H9 (cell line): Measurements from ENCODE around the gene TXNDC11. TPM values are rescaled to one million over a fixed set of nuclear protein-coding genes. Genes with fewer than 3 reads are reported as not detected.

Experiments
- DNase-seq: peaks from one replicate; pipeline ENCODE4 v3.0.0-alpha.2; 2017
- H2AFZ ChIP-seq: one replicate; pipeline ENCODE4 v1.6.1; 2013; ENCODE audit warnings: mild to moderate bottlenecking, low read length, control low read depth, moderate library complexity
- H2AK5ac ChIP-seq: 2 replicates; pipeline ENCODE4 v1.6.1; 2013; ENCODE audit warnings: low read length, control low read depth, mixed read lengths; ENCODE audit not compliant: insufficient read length
- H2BK120ac ChIP-seq: one replicate; pipeline ENCODE4 v1.6.1; 2013; ENCODE audit warnings: low read depth, mild to moderate bottlenecking, low read length, control low read depth, inconsistent platforms; ENCODE audit not compliant: poor library complexity, severe bottlenecking
- H2BK12ac ChIP-seq: 2 replicates; pipeline ENCODE4 v1.6.1; 2013; ENCODE audit warnings: low read length, control low read depth, mixed read lengths, low read depth; ENCODE audit not compliant: insufficient read length
- H2BK15ac ChIP-seq: 2 replicates; pipeline ENCODE4 v1.6.1; 2013; ENCODE audit warnings: low read depth, low read length, control low read depth
- H2BK20ac ChIP-seq: one replicate; pipeline ENCODE4 v1.6.1; 2013; ENCODE audit warnings: low read depth, mild to moderate bottlenecking, low read length, control low read depth, inconsistent platforms; ENCODE audit not compliant: poor library complexity, severe bottlenecking
- H2BK5ac ChIP-seq: 2 replicates; pipeline ENCODE4 v1.6.1; 2013; ENCODE audit warnings: low read length, control low read depth, mixed read lengths; ENCODE audit not compliant: insufficient read length
- H3K14ac ChIP-seq: 2 replicates; pipeline ENCODE4 v1.6.1; 2013; ENCODE audit warnings: low read length, control low read depth; ENCODE audit not compliant: insufficient read depth
- H3K18ac ChIP-seq: 2 replicates; pipeline ENCODE4 v1.6.1; 2013; ENCODE audit warnings: low read depth, mild to moderate bottlenecking, mixed read lengths, low read length, control low read depth; ENCODE audit not compliant: insufficient read length
- H3K23ac ChIP-seq: 2 replicates; pipeline ENCODE4 v1.6.1; 2013; ENCODE audit warnings: low read length, control low read depth, mixed read lengths, low read depth; ENCODE audit not compliant: insufficient read length
- H3K23me2 ChIP-seq: 2 replicates; pipeline ENCODE4 v1.6.1; 2013; ENCODE audit warnings: low read depth, mild to moderate bottlenecking, mixed read lengths, low read length, control low read depth; ENCODE audit not compliant: insufficient read length, poor library complexity, severe bottlenecking
- H3K27ac ChIP-seq: 2 replicates; pipeline ENCODE4 v1.5.1; 2013; ENCODE audit warnings: low read length, control low read depth, mixed read lengths, low read depth; ENCODE audit not compliant: insufficient read length
- H3K27me3 ChIP-seq: 2 replicates; pipeline ENCODE4 v1.6.1; 2013; ENCODE audit warnings: low read length, control low read depth, inconsistent platforms; ENCODE audit not compliant: insufficient read depth
- H3K4ac ChIP-seq: 2 replicates; pipeline ENCODE4 v1.6.1; 2013; ENCODE audit warnings: low read depth, mild to moderate bottlenecking, control low read depth, inconsistent platforms, low read length, moderate library complexity
- H3K4me1 ChIP-seq: 2 replicates; pipeline ENCODE4 v1.6.1; 2013; ENCODE audit warnings: low read length, control low read depth, inconsistent platforms; ENCODE audit not compliant: insufficient read depth
- H3K4me2 ChIP-seq: 2 replicates; pipeline ENCODE4 v1.6.1; 2013; ENCODE audit warnings: low read length, control low read depth, mixed read lengths; ENCODE audit not compliant: insufficient read length, insufficient read depth
- H3K56ac ChIP-seq: 2 replicates; pipeline ENCODE4 v1.6.1; 2013; ENCODE audit warnings: low read depth, mild to moderate bottlenecking, mixed read lengths, low read length, control low read depth; ENCODE audit not compliant: insufficient read length
- H3K79me1 ChIP-seq: 2 replicates; pipeline ENCODE4 v1.6.1; 2013; ENCODE audit warnings: low read depth, mild to moderate bottlenecking, moderate library complexity, low read length, control low read depth, inconsistent platforms; ENCODE audit not compliant: insufficient read depth, poor library complexity, severe bottlenecking
- H3K79me2 ChIP-seq: 2 replicates; pipeline ENCODE4 v1.6.1; 2013; ENCODE audit warnings: low read length, control low read depth, inconsistent platforms; ENCODE audit not compliant: insufficient read depth
- H3K9ac ChIP-seq: 2 replicates; pipeline ENCODE4 v1.6.1; 2013; ENCODE audit warnings: low read length, control low read depth, mixed read lengths; ENCODE audit not compliant: insufficient read length; ENCODE audit errors: extremely low read depth
- H3K9me3 ChIP-seq: one replicate; pipeline ENCODE4 v1.6.1; 2013; ENCODE audit warnings: low read depth, low read length, inconsistent platforms; ENCODE audit not compliant: control insufficient read depth
- H3T11ph ChIP-seq: one replicate; pipeline ENCODE4 v1.6.1; 2013; ENCODE audit warnings: mild to moderate bottlenecking, low read length, control low read depth, inconsistent platforms
- H4K20me1 ChIP-seq: one replicate; pipeline ENCODE4 v1.6.1; 2013; ENCODE audit not compliant: control insufficient read depth, insufficient read length, insufficient read depth
- H4K5ac ChIP-seq: 2 replicates; pipeline ENCODE4 v1.6.1; 2013; ENCODE audit warnings: low read depth, mild to moderate bottlenecking, mixed read lengths, low read length, control low read depth; ENCODE audit not compliant: insufficient read length
- H4K8ac ChIP-seq: replicated peaks from 2 replicates; pipeline ENCODE4 v1.6.1; 2013; ENCODE audit warnings: low read length, control low read depth, mixed read lengths, low read depth; ENCODE audit not compliant: insufficient read length
- H4K91ac ChIP-seq: 2 replicates; pipeline ENCODE4 v1.6.1; 2013; ENCODE audit warnings: low read depth, mild to moderate bottlenecking, moderate library complexity, mixed read lengths, low read length, control low read depth; ENCODE audit not compliant: insufficient read length
- H3K27ac Mint-ChIP-seq, 3 experiments: 2 replicates in 2 of 3; 3 replicates in 1 of 3; pipeline ENCODE4 v1.8.0; 2020 to 2021; ENCODE audit warnings: mixed read lengths in 3 of 3, mild to moderate bottlenecking in 1 of 3, moderate library complexity in 1 of 3
- H3K27me3 Mint-ChIP-seq: 2 replicates; pipeline ENCODE4 v1.8.0; 2021; ENCODE audit warnings: low read depth, mild to moderate bottlenecking, moderate library complexity, mixed read lengths
- H3K36me3 Mint-ChIP-seq, 3 experiments: 2 replicates in 2 of 3; 3 replicates in 1 of 3; pipeline ENCODE4 v1.8.0; 2020 to 2021; ENCODE audit warnings: low read depth in 3 of 3, mixed read lengths in 3 of 3; ENCODE audit not compliant: insufficient read depth in 1 of 3
- H3K4me1 Mint-ChIP-seq, 2 experiments: 2 replicates each; pipeline ENCODE4 v1.8.0; 2020; ENCODE audit warnings: mixed read lengths in 2 of 2
- H3K4me3 Mint-ChIP-seq, 2 experiments: 2 replicates in 1 of 2; 3 replicates in 1 of 2; pipeline ENCODE4 v1.8.0; 2020 to 2021; ENCODE audit warnings: mild to moderate bottlenecking in 2 of 2, mixed read lengths in 2 of 2, moderate library complexity in 1 of 2
- H3K9me3 Mint-ChIP-seq, 2 experiments: 2 replicates in 1 of 2; 3 replicates in 1 of 2; pipeline ENCODE4 v1.8.0; 2020; ENCODE audit warnings: mild to moderate bottlenecking in 2 of 2, mixed read lengths in 2 of 2, moderate library complexity in 1 of 2
- CTCF ChIP-seq: fragments of 200-600 bp; sonication (generic); conservative IDR thresholded peaks from 3 replicates; pipeline ENCODE4 v1.8.0; 2021; ENCODE audit warnings: antibody characterized with exemption, mild to moderate bottlenecking
- WGBS: extraction: QIAGEN DNeasy Blood & Tissue Kit; methylation state at CpG from one replicate; pipeline ENCODE4 v1.1.7; 2013; ENCODE audit warnings: missing lambda C conversion rate, low lambda C conversion rate, mixed read lengths; ENCODE audit not compliant: insufficient read length; ENCODE audit errors: extremely low coverage; 5-methylcytosine and 5-hydroxymethylcytosine counted together
- total RNA-seq: library from RNA; stranded (reverse); gene quantifications from 2 replicates; pipeline ENCODE4 v1.2.1, GENCODE V29; 2021

TXNDC11 gene
- total RNA-seq, 1 experiment from 2014 or later: 12.2 TPM

- Histone ChIP-seq H3K18ac (peak overlapping the region; percentile 77), H3K27me3 (no peaks in the 10 kb centered on the region), H3K4me1 (peaks cover 6% of the 10 kb centered on the region; the same call in 1 of the 2 replicates), H3K79me1 (peaks cover 5% of the 10 kb centered on the region), H4K20me1 (peaks cover 4% of the 10 kb centered on the region), H3K79me2 (peaks cover 11% of the 10 kb centered on the region; the same call in 1 of the 2 replicates), H4K8ac (no peak overlapping the region), H2BK120ac (peak overlapping the region; percentile 8), H3K4me2 (peak overlapping the region; percentile 39), H3K23me2 (no peaks in the 10 kb centered on the region), H3K56ac (no peak overlapping the region), H3K23ac (no peak overlapping the region), H2BK20ac (no peak overlapping the region), H2AK5ac (no peak overlapping the region), H3K4ac (no peak overlapping the region), H2BK5ac (no peak overlapping the region), H2BK15ac (no peak overlapping the region), H2AFZ (no peak overlapping the region), H3K9ac (peak overlapping the region; percentile 45), H3K9me3 (no peaks in the 10 kb centered on the region), H3K27ac (no peak overlapping the region), H4K5ac (no peak overlapping the region), H3K14ac (peak overlapping the region; percentile 62), H2BK12ac (no peak overlapping the region), H4K91ac (no peak overlapping the region), H3T11ph (no peak overlapping the region)
- no CpG with 5 or more reads among the region's 97 CpGs for WGBS
- no peak for TF ChIP-seq CTCF
- no peaks in the 10 kb centered on the region; a peak in 1 of 5 replicates for H3K9me3 Mint-ChIP-seq
- peaks cover 4% of the 10 kb centered on the region for H3K27me3 Mint-ChIP-seq
- peaks cover 0 to 3% (median 0%) of the 10 kb centered on the region in 3 experiments; a peak in 2 of 7 replicates for H3K36me3 Mint-ChIP-seq
- peak overlapping the region; percentile 73 to 84 for H3K4me3 Mint-ChIP-seq
- DNase-seq: no peak
- H3K4me1 Mint-ChIP-seq: peaks cover 45 to 59% of the 10 kb centered on the region in 2 experiments
- no peak overlapping the region for H3K27ac Mint-ChIP-seq
Observed at GRCh38 chr16:11668623-11669379, 73.9 kb downstream of the TXNDC11 start.
